Trophoblast cell (in vitro differentiated cells and primary cell): ENCODE results near the gene MRTFA.
A peak's percentile ranks its signal among the peaks of the same experiment; 100 is the strongest.

Source experiments
- DNase-seq, 2 donors: peaks; one replicate each; pipeline ENCODE4 v3.0.0-alpha.2; 2016
- H2AFZ ChIP-seq: 2 replicates; pipeline ENCODE4 v1.6.1; 2013; ENCODE audit warnings: low read length, moderate library complexity, mild to moderate bottlenecking; ENCODE audit not compliant: insufficient read depth, poor library complexity
- H2AK5ac ChIP-seq: 2 replicates; pipeline ENCODE4 v1.6.1; 2013; ENCODE audit warnings: mild to moderate bottlenecking, low read length
- H2BK120ac ChIP-seq: 2 replicates; pipeline ENCODE4 v1.6.1; 2013; ENCODE audit warnings: low read length, mild to moderate bottlenecking, moderate library complexity; ENCODE audit not compliant: insufficient read depth, poor library complexity
- H2BK12ac ChIP-seq: 2 replicates; pipeline ENCODE4 v1.6.1; 2013; ENCODE audit warnings: mild to moderate bottlenecking, low read length, moderate library complexity
- H2BK5ac ChIP-seq: 2 replicates; pipeline ENCODE4 v1.6.1; 2013; ENCODE audit warnings: low read length, low read depth, moderate library complexity, mild to moderate bottlenecking; ENCODE audit not compliant: poor library complexity
- H3K14ac ChIP-seq: 2 replicates; pipeline ENCODE4 v1.6.1; 2013; ENCODE audit warnings: mild to moderate bottlenecking, low read length
- H3K18ac ChIP-seq: 2 replicates; pipeline ENCODE4 v1.6.1; 2013; ENCODE audit warnings: mild to moderate bottlenecking, low read length
- H3K23ac ChIP-seq: 2 replicates; pipeline ENCODE4 v1.6.1; 2013; ENCODE audit warnings: low read length
- H3K27ac ChIP-seq: 2 replicates; pipeline ENCODE4 v1.5.1; 2013; ENCODE audit warnings: low read depth, mild to moderate bottlenecking, inconsistent platforms, low read length, moderate library complexity
- H3K27me3 ChIP-seq: 2 replicates; pipeline ENCODE4 v1.6.1; 2013; ENCODE audit warnings: inconsistent platforms, mild to moderate bottlenecking, low read length, moderate library complexity; ENCODE audit not compliant: insufficient read depth
- H3K36me3 ChIP-seq, 2 experiments: 1 replicate in 1 of 2; 2 replicates in 1 of 2; pipeline ENCODE4 v1.6.1; 2013; ENCODE audit warnings: low read length in 2 of 2, mild to moderate bottlenecking in 2 of 2, moderate library complexity in 1 of 2; ENCODE audit not compliant: insufficient read depth in 2 of 2, control insufficient read depth in 1 of 2
- H3K4ac ChIP-seq: 2 replicates; pipeline ENCODE4 v1.6.1; 2013; ENCODE audit warnings: low read depth, mild to moderate bottlenecking, low read length, moderate library complexity
- H3K4me1 ChIP-seq, 2 experiments: 1 replicate in 1 of 2; 2 replicates in 1 of 2; pipeline ENCODE4 v1.6.1; 2013; ENCODE audit warnings: low read length in 2 of 2, mild to moderate bottlenecking in 2 of 2, moderate library complexity in 1 of 2; ENCODE audit not compliant: insufficient read depth in 2 of 2, control insufficient read depth in 1 of 2
- H3K4me2 ChIP-seq: 2 replicates; pipeline ENCODE4 v1.6.1; 2013; ENCODE audit warnings: inconsistent platforms, mild to moderate bottlenecking, low read length, moderate library complexity
- H3K4me3 ChIP-seq: 2 replicates; pipeline ENCODE4 v1.5.1; 2013; ENCODE audit warnings: mild to moderate bottlenecking, low read depth, low read length, inconsistent platforms
- H3K79me1 ChIP-seq: one replicate; pipeline ENCODE4 v1.6.1; 2013; ENCODE audit warnings: low read length
- H3K79me2 ChIP-seq: 2 replicates; pipeline ENCODE4 v1.6.1; 2013; ENCODE audit warnings: low read length, mild to moderate bottlenecking; ENCODE audit not compliant: control insufficient read depth, insufficient read depth, poor library complexity
- H3K9ac ChIP-seq: 2 replicates; pipeline ENCODE4 v1.6.1; 2013; ENCODE audit warnings: mild to moderate bottlenecking, low read length
- H3K9me3 ChIP-seq: 2 replicates; pipeline ENCODE4 v1.6.1; 2013; ENCODE audit warnings: low read depth, mild to moderate bottlenecking, control low read depth, inconsistent platforms, low read length; ENCODE audit not compliant: insufficient read depth
- H4K12ac ChIP-seq: 2 replicates; pipeline ENCODE4 v1.6.1; 2013; ENCODE audit warnings: low read depth, mild to moderate bottlenecking, low read length, moderate library complexity
- H4K8ac ChIP-seq: 2 replicates; pipeline ENCODE4 v1.6.1; 2013; ENCODE audit warnings: low read depth, mild to moderate bottlenecking, low read length, moderate library complexity
- H4K91ac ChIP-seq: one replicate; pipeline ENCODE4 v1.6.1; 2013; ENCODE audit warnings: low read depth, mild to moderate bottlenecking, low read length, moderate library complexity
- WGBS: extraction: QIAGEN DNeasy Blood & Tissue Kit; methylation state at CpG from one replicate; pipeline ENCODE4 v1.1.7; 2013; ENCODE audit warnings: missing lambda C conversion rate; ENCODE audit not compliant: insufficient read length, insufficient coverage; ENCODE audit errors: extremely low coverage; 5-methylcytosine and 5-hydroxymethylcytosine counted together

MRTFA gene

GRCh38 chr22:40430991-40431390 is 205.5 kb downstream of the MRTFA start:
- no peak overlapping the region for H4K12ac ChIP-seq

GRCh38 chr22:40429481-40429880 is 207.0 kb downstream of the MRTFA start:
- H4K8ac ChIP-seq: no peak overlapping the region
- no peak for DNase-seq
- H2BK120ac ChIP-seq: no peak overlapping the region
- H3K27ac ChIP-seq: no peak overlapping the region
- no peak overlapping the region for H3K4me2 ChIP-seq
- no peak overlapping the region for H3K9ac ChIP-seq
- no peak overlapping the region for H3K4ac ChIP-seq
- peaks cover 57 to 75% of the 10 kb centered on the region in 2 experiments for H3K36me3 ChIP-seq
- H3K4me3 ChIP-seq: no peak overlapping the region
- no peak overlapping the region for H2BK12ac ChIP-seq
- no peaks in the 10 kb centered on the region for H3K9me3 ChIP-seq
- H4K12ac ChIP-seq: no peak overlapping the region
- H3K27me3 ChIP-seq: no peaks in the 10 kb centered on the region
- no peak overlapping the region for H2AFZ ChIP-seq
- no peaks in the 10 kb centered on the region for H3K79me1 ChIP-seq
- H2AK5ac ChIP-seq: no peak overlapping the region
- no peaks in the 10 kb centered on the region for H3K79me2 ChIP-seq
- no peak overlapping the region for H4K91ac ChIP-seq
- WGBS: no CpG with 5 or more reads among the region's 4 CpGs
- H3K4me1 ChIP-seq: no peaks in the 10 kb centered on the region
- H3K23ac ChIP-seq: no peak overlapping the region
- no peak overlapping the region for H3K14ac ChIP-seq
- peak overlapping the region; percentile 18 for H3K18ac ChIP-seq
- no peak overlapping the region for H2BK5ac ChIP-seq

More at GRCh38 chr22:40430991-40431390, 205.5 kb downstream of the MRTFA start:
- H3K23ac ChIP-seq: no peak overlapping the region
- no peaks in the 10 kb centered on the region for H3K4me1 ChIP-seq
- H3K18ac ChIP-seq: no peak overlapping the region
- H2AK5ac ChIP-seq: no peak overlapping the region
- H3K79me1 ChIP-seq: no peaks in the 10 kb centered on the region
- peaks cover 47 to 63% of the 10 kb centered on the region in 2 experiments for H3K36me3 ChIP-seq
- no peaks in the 10 kb centered on the region for H3K27me3 ChIP-seq
- no peak overlapping the region for H4K8ac ChIP-seq
- H3K79me2 ChIP-seq: no peaks in the 10 kb centered on the region
- H3K27ac ChIP-seq: no peak overlapping the region
- no peak overlapping the region for H3K4me3 ChIP-seq
- no peaks in the 10 kb centered on the region for H3K9me3 ChIP-seq
- no peak for DNase-seq
- no peak overlapping the region for H2AFZ ChIP-seq
- H3K9ac ChIP-seq: no peak overlapping the region
- WGBS: no CpG with 5 or more reads among the region's 4 CpGs
- H2BK120ac ChIP-seq: no peak overlapping the region
- no peak overlapping the region for H3K14ac ChIP-seq
- no peak overlapping the region for H3K4ac ChIP-seq
- H2BK12ac ChIP-seq: no peak overlapping the region
- H4K91ac ChIP-seq: no peak overlapping the region
- no peak overlapping the region for H2BK5ac ChIP-seq
- no peak overlapping the region for H3K4me2 ChIP-seq

- no peak overlapping the region for H2BK120ac ChIP-seq
- no peaks in the 10 kb centered on the region for H3K27me3 ChIP-seq
- WGBS: no CpG with 5 or more reads among the region's 4 CpGs
- H4K91ac ChIP-seq: no peak overlapping the region
- H3K4me2 ChIP-seq: no peak overlapping the region
- H3K27ac ChIP-seq: no peak overlapping the region
- no peaks in the 10 kb centered on the region for H3K79me2 ChIP-seq
- H3K36me3 ChIP-seq: peaks cover 59 to 79% of the 10 kb centered on the region in 2 experiments
- no peak overlapping the region for H3K4ac ChIP-seq
- H2AK5ac ChIP-seq: no peak overlapping the region
- no peak overlapping the region for H2BK5ac ChIP-seq
- no peak overlapping the region for H3K18ac ChIP-seq
- H3K9ac ChIP-seq: no peak overlapping the region
- no peak overlapping the region for H3K4me3 ChIP-seq
- H3K14ac ChIP-seq: no peak overlapping the region
- H3K4me1 ChIP-seq: no peaks in the 10 kb centered on the region
- H2AFZ ChIP-seq: no peak overlapping the region
- H4K12ac ChIP-seq: no peak overlapping the region
- H3K79me1 ChIP-seq: no peaks in the 10 kb centered on the region
- no peak overlapping the region for H4K8ac ChIP-seq
- DNase-seq: no peak
- H2BK12ac ChIP-seq: no peak overlapping the region
- H3K9me3 ChIP-seq: no peaks in the 10 kb centered on the region
- peak overlapping the region; percentile 58 for H3K23ac ChIP-seq
Measured at GRCh38 chr22:40428796-40429195, 207.7 kb downstream of the MRTFA start.

- Histone ChIP-seq H3K79me1 (no peaks in the 10 kb centered on the region), H3K4me1 (no peaks in the 10 kb centered on the region), H3K18ac (no peak overlapping the region), H2BK120ac (no peak overlapping the region), H3K27ac (no peak overlapping the region), H3K4me3 (no peak overlapping the region), H2BK5ac (no peak overlapping the region), H3K23ac (no peak overlapping the region), H4K8ac (no peak overlapping the region), H3K79me2 (no peaks in the 10 kb centered on the region), H2BK12ac (no peak overlapping the region), H3K4me2 (no peak overlapping the region), H3K14ac (no peak overlapping the region), H3K4ac (no peak overlapping the region), H2AFZ (no peak overlapping the region), H4K12ac (no peak overlapping the region), H3K9me3 (no peaks in the 10 kb centered on the region), H4K91ac (no peak overlapping the region), H3K9ac (no peak overlapping the region), H2AK5ac (no peak overlapping the region), H3K27me3 (no peaks in the 10 kb centered on the region), H3K36me3 (peaks cover 78 to 92% of the 10 kb centered on the region in 2 experiments)
- DNase-seq: no peak
- WGBS: no CpG with 5 or more reads among the region's 9 CpGs
Measured at GRCh38 chr22:40426594-40427333, 209.8 kb downstream of the MRTFA start.
